ENCODE data around the gene CEP85.

CEP85 gene

DNA sequence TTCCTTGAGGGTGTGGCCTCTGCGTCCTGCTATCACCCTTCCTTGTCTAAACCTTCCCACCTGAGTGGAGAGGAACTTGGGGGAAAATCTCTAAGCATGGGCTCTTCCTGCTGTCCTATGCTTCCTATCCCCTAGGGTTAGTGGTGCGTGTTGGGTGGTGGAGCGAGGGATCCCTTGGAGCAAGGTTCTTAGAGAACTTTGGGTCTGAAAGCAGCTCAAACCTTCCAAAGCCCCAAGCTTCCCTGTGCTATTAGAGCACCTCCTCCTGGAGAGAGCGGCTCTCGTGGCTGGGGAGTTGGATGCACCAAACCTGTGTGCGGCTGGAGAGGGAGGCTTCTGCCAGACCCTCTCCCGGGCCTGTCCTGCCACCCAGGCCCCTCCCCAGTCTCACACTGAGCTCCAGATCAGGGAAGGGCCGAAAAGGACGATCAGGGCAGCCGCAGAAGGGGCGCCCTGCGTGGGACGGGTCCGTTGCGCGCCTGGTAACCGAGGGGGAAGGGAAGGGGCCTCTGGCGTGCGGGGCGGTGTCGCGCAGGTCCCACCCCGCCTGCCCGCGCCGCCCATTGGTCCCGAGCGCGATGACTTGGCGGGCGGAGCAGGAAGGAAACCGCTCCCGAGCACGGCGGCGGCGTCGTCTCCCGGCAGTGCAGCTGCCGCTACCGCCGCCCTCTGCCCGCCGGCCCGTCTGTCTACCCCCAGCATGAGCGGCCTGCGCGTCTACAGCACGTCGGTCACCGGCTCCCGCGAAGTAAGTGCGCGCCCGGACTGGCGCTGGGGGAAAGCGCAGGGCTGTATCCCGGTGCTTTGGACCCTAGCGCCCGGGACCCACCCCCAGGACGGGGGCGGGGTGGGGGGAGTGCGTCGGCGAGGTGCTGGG is 45.7 kb downstream of the CEP85 start, which contains the start of gene SH3BGRL3:
Gene SH3BGRL3, plus strand, starts transcription at position 631 of the 877 bp plus-strand sequence. Its CDS starts 70 bp downstream, at position 701.
- DNase-seq = peak; percentile 88

DNA sequence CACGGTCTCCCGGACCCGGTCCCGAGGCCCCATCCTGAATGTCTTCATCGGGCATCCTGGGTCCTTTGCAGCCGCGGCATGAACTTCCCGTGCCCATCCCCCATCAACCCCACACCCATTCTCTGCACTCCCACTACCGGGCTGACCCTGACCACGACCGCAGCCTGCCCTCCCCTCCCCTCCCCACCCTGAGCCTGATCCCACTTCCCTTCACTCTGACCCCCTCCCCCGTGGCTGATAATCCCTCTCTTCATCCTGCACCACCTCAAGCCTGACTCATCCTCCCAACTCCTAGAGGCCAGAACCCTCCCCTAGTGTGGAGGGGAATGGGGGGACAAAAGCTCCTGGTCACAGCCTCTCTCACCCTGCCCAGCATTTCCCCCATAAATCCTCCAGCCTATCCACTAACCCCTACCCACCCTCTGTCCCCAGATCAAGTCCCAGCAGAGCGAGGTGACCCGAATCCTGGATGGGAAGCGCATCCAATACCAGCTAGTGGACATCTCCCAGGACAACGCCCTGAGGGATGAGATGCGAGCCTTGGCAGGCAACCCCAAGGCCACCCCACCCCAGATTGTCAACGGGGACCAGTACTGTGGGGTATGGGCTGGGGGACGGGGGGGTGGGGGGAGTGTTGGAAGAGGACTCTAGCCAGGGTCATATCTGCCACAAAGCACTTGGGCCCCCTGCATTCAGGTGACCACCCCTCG is 46.5 kb downstream of the CEP85 start:
- no peak for DNase-seq

DNA sequence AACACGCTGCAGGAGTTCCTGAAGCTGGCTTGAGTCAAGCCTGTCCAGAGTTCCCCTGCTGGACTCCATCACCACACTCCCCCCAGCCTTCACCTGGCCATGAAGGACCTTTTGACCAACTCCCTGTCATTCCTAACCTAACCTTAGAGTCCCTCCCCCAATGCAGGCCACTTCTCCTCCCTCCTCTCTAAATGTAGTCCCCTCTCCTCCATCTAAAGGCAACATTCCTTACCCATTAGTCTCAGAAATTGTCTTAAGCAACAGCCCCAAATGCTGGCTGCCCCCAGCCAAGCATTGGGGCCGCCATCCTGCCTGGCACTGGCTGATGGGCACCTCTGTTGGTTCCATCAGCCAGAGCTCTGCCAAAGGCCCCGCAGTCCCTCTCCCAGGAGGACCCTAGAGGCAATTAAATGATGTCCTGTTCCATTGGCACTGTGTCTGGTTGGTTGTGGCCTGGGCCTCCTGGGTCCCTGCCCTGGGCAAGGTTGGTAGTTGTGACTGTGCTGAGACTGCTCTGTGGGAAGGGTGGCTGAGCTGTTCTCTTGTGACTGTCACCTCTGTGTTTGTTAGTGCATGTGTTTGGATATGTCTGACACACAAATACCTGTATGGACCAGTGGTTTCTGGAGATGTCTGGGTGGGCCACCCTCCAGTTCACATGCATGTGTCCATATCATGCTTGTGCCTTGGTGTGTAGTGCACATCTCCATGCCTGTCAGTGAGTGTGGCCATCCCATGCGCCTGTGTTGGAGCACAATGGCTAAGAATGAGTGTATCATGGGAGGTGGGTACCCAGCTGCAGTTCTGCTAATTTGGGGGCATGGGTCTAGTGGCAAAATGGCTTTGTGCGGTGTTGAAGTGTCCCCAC is 47.3 kb downstream of the CEP85 start:
- DNase-seq = peak; percentile 55

- peak; percentile 45 for DNase-seq
These were observed 48.0 kb downstream of the CEP85 start for GRCh38 chr1:26281971-26282370.

- peak; percentile 44 for DNase-seq
These were observed 48.5 kb downstream of the CEP85 start for GRCh38 chr1:26282401-26282918.

DNA sequence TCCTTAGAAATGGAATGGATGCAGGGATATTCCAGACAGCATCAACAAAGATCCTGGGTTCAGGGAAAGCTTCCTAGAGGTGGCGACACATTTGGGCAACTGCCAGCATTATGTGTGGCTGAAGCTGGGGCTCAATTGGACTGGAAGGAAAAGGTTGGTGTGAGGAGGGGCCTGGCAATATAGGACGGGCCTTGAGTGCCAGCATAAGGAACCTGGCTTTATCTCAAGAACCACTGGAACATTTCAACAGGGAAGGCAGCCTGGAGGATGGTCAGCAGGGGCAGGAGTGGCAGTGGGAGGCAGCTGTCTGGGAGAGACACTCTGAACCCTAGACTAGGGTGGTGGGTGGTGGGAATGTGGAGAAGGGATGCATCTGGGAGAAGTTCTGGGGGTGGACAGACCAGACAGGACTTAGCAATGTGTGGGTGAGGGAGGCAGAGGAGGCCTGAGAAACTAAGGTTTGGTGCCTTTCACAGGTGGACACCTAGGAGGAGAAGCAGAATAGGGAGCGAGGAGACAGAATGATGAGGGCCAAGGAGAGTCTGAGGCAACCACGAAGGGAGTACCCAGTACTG is 49.4 kb downstream of the CEP85 start:
- peak; percentile 30 for DNase-seq

DNA sequence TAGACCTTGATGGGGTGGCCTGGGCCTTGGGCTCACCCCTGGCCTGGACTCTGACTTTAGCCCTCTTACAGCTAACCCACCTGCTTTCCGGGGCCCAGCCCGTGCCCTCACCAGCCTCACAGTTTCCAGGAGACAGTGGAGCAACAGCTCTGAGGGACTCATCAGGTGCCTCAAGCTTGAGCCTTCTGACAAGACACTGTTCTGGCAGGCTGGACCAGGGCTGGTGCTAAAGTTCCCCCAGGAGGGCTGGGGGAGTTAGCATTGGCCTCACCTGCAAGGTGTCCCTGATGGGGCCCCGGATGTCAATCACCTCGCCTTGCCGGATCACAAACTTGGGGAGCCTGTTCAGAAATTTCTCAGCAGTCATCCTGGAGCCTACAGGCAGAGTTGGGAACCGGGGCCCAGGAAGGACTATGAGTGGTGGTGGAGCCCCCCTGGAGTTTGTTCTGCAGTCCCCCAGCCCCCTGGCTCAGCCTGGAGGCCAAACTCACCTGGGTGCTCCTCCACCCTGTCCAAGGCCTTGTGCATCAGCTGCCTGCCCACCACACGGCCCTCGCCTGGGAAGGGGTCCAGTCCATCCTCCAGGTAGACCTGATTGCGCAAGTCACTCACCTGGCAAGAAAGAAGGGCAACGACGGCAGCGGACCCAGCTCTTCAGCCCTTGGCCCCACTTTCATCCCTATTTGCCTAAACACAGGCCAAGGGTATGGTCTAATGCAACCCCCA is 50.0 kb downstream of the CEP85 start:
- DNase-seq = peak; percentile 51

- DNase-seq = peak; percentile 88
These were observed 50.8 kb downstream of the CEP85 start for GRCh38 chr1:26284597-26285347.

DNA sequence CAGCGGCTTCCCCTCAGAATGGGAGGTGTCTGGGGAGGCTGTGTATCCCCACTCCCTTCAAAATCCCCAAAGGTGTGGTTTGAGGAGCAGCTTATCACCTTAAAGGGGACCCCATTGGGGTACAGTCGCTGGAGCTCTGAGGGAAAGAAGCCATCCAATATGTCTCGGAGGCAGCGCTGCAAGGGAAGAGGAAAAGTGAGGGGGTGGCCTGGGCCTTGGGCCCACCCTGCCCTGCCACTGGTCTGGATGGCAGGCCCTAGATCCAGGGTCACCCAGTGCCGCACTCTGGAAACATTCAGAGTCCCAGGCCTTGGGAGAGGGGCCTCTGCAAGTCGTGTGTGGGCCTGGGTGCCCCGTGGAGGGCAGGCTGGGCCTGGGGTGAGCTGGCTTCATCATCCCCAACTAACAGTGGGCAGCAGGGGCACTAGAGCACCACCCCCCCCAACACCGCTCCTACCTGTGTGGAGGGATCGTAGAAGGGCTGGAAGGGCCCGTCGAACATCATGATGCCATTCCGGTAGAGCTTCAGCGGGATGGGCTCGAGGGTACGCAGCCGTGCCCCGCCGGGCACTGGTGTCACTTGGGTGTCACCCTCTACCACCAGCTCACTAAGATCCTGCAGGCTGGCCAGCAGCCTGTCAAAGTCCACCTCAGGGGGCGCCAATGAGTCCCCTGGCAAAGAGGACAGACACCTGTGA is 51.5 kb downstream of the CEP85 start:
- DNase-seq = peak; percentile 59

DNA sequence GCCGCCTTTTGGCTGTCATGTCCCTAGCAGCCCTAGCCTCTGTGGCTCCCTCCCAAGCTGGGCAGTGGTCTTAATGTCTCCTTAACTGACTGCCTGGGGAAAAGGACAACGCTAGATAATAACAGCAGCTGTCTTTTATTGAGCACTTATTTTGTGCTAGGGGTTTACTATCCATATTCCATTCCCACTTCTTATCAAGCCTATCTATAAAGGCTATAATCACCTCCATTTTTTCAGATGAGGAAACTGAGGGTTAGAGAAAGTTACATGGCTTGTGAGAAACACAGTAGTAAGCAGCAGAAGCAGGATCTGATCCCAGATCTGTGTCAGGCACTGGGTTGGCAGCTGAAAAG is 52.0 kb downstream of the CEP85 start:
- no peak for DNase-seq

- DNase-seq = peak; percentile 68
These were observed 53.2 kb downstream of the CEP85 start for GRCh38 chr1:26287033-26287711.

DNA sequence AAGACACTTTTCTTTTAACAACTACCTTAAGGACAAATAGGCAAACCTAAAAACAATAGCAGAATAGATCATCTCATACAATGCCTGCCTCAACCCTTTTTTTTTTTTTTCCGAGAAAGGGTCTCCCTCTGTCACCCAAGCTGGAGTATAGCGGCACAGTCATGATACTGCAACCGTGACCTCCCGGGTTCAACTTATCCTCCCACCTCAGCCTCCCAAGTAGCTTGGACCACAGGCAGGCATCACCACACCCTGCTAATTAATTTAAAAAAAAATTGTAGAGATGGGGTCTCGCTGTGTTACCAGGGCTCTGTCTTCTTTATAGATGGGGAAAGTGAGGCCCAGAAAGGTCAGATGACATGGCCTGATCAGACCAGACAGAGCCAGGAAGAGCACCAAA is 53.8 kb downstream of the CEP85 start:
- no peak for DNase-seq

- DNase-seq = peak; percentile 65
These were observed 54.4 kb downstream of the CEP85 start for GRCh38 chr1:26288311-26288941.

- peak; percentile 38 for DNase-seq
These were observed 55.4 kb downstream of the CEP85 start for GRCh38 chr1:26289158-26290059.

DNA sequence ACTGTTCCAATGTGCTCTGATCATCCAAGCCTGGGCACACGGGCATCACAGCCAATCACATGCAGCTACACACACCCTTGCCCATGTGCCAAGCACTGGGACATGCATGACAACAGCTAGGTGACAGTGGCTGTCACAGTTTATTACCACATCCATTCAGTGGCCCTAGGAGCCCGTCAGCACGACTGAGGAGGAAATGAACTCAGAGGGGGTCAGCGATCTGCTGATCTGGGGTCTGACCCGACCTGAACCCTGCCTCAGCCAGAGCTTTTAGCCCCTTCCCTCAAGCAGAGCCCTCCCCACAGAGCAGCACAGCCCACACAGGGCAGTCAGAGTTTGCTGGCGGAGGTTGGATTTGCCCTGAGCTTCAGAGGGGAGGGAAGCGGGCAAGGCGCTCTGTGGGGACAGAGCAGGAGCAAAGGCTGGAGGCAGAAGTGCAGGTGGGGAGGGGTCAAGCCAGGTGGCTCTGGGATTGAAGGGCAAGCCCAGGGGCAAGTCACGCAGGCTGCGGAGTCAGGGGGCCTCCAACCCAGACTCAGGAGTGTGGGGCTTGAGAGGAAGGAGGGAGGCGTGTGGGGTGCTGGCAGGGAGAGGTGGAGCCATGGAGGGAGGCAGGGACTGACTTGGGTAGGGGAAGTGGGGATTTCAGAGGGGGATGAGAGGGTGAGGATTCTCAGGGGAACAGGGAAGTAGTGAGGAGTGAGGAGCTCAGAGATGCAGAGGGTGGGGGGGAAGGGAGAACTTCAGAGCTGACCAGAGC is 56.3 kb downstream of the CEP85 start:
- DNase-seq = no peak

DNA sequence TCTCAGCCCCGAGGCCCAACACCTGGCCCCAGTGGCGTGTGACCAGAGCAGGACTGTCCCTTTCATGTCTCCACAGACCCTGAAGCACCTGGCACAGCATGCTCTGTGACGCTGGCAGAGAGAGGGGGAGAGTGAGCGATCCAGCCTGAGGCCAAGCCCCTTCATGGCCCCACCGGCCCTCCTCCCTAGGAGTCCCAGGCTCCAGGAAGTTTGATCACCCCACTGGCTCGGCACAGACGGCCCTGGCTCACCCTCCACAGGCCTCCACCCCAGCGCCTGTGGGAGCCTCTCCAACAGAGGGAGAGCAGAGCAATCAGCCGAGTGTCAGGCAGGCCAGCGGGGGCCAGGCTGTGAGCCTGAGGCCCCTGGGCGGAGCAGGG is 56.9 kb downstream of the CEP85 start:
- DNase-seq = no peak

DNA sequence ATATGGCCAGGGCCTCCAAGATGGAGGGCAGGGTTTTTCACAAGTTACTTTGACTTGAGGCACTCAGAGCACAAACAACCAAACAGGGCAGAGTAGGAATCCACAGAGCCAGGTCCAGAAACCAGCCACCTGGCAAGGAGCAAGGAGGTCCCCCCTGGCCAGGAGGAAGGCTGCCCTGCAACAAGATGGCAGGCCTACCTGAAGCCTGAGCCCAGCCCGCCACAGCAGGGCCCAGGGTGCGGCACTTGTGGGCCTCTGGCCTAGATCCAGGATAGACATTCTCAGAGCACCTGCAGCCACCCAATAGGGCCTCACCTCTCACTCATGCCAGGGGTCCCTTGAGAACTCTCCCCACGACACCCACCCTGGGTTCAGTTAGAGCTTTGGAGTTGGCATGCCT is 57.4 kb downstream of the CEP85 start:
- DNase-seq = no peak
